ENCODE measurements around the gene VPS13A. TPM values are rescaled to one million over a fixed set of nuclear protein-coding genes. Genes with fewer than 3 reads are reported as not detected.
"Not testable (repeated sequence)": the region's sequence is repeated elsewhere in the genome, so short reads cannot be mapped to it uniquely, and the experiment has no call there.

VPS13A gene
- total RNA-seq, 2 experiments from 2014 or later, result 34.4 to 37.0 TPM

- H3K4me1 Mint-ChIP-seq (ENCODE audit: low read depth), result no peaks in the 10 kb centered on the region
- CTCF ChIA-PET, result no interaction called here
- TF ChIP-seq, protein P1, sequence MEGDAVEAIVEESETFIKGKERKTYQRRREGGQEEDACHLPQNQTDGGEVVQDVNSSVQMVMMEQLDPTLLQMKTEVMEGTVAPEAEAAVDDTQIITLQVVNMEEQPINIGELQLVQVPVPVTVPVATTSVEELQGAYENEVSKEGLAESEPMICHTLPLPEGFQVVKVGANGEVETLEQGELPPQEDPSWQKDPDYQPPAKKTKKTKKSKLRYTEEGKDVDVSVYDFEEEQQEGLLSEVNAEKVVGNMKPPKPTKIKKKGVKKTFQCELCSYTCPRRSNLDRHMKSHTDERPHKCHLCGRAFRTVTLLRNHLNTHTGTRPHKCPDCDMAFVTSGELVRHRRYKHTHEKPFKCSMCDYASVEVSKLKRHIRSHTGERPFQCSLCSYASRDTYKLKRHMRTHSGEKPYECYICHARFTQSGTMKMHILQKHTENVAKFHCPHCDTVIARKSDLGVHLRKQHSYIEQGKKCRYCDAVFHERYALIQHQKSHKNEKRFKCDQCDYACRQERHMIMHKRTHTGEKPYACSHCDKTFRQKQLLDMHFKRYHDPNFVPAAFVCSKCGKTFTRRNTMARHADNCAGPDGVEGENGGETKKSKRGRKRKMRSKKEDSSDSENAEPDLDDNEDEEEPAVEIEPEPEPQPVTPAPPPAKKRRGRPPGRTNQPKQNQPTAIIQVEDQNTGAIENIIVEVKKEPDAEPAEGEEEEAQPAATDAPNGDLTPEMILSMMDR (IDR thresholded peaks at IDR 0.05), result no peak
- ATAC-seq (no peak), DNase-seq (no peak)
- H3K27ac Mint-ChIP-seq, result no peak overlapping the region
- no peak overlapping the region for H3K4me3 Mint-ChIP-seq
- H3K9me3 Mint-ChIP-seq, result peaks cover 9% of the 10 kb centered on the region
- peaks cover 39% of the 10 kb centered on the region for H3K36me3 Mint-ChIP-seq (ENCODE audit: low read depth)
- H3K27me3 Mint-ChIP-seq, result no peaks in the 10 kb centered on the region
- POLR2A ChIA-PET, result no interaction called here
- intact Hi-C loops (cut with micrococcal nuclease), result no loop called here
Measured at GRCh38 chr9:77257275-77257674, 79.9 kb downstream of the VPS13A start.

- Mint-ChIP-seq H3K36me3 (ENCODE audit: low read depth) (peaks cover 49% of the 10 kb centered on the region), H3K27me3 (no peaks in the 10 kb centered on the region), H3K4me3 (no peak overlapping the region), H3K4me1 (ENCODE audit: low read depth) (no peaks in the 10 kb centered on the region), H3K9me3 (peaks cover 11% of the 10 kb centered on the region), H3K27ac (no peak overlapping the region)
- TF ChIP-seq, protein P1 (IDR thresholded peaks at IDR 0.05), result no peak
- DNase-seq (no peak), ATAC-seq (no peak)
- ChIA-PET CTCF (no interaction called here), POLR2A (no interaction called here)
- intact Hi-C loops (cut with micrococcal nuclease), result no loop called here
Measured at GRCh38 chr9:77261605-77262004, 84.3 kb downstream of the VPS13A start.

GRCh38 chr9:77267762-77268161 lies 90.4 kb downstream of the VPS13A start:
- H3K4me3 Mint-ChIP-seq; ATAC-seq; H3K4me1 Mint-ChIP-seq (ENCODE audit: low read depth); H3K27ac Mint-ChIP-seq; POLR2A ChIA-PET; DNase-seq; H3K27me3 Mint-ChIP-seq; CTCF ChIA-PET; intact Hi-C loops (cut with micrococcal nuclease): not testable (repeated sequence)
- peaks cover 11% of the 10 kb centered on the region for H3K9me3 Mint-ChIP-seq
- peaks cover 50% of the 10 kb centered on the region for H3K36me3 Mint-ChIP-seq (ENCODE audit: low read depth)

DNA sequence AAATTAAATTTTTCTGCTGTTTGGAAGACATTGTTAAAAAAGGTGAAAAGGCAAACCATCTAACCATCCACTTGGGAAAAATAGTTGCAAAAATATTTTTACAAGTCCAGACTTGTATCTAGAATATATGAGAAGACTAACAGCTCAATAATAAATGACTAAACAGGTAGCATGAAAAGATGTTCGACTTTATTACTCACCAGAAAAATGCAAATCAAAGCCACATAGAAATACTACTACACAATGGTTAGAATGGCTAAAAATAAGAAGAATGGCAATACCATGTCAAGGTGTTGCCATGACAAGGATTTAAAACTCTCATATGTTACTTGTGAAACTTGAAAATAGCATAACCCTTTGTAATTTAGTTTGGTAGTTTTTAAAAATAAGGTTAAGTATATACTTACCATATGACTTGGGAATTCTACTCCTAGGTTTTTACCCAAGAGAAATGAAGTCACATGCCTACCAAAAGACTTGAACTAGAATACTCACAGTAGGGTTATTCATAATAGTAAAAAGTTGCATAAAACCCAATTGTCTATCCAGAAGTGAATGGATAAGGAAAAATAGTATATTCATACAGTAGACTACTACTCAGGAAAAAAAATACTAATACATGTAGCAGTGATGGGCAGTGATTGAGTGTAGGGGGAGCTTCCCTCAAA lies 93.8 kb downstream of the VPS13A start:
- no peaks in the 10 kb centered on the region for H3K27me3 Mint-ChIP-seq
- no peak for DNase-seq
- peaks cover 2% of the 10 kb centered on the region for H3K9me3 Mint-ChIP-seq
- ChIA-PET CTCF (no interaction called here), POLR2A (no interaction called here)
- peaks cover 22% of the 10 kb centered on the region for H3K36me3 Mint-ChIP-seq (ENCODE audit: low read depth)
- no peak for ATAC-seq
- intact Hi-C loops (cut with micrococcal nuclease), result no loop called here
- H3K27ac Mint-ChIP-seq, result no peak overlapping the region
- TF ChIP-seq, protein P1 (IDR thresholded peaks at IDR 0.05), result no peak
- H3K4me3 Mint-ChIP-seq, result no peak overlapping the region
- H3K4me1 Mint-ChIP-seq (ENCODE audit: low read depth), result no peaks in the 10 kb centered on the region

DNA sequence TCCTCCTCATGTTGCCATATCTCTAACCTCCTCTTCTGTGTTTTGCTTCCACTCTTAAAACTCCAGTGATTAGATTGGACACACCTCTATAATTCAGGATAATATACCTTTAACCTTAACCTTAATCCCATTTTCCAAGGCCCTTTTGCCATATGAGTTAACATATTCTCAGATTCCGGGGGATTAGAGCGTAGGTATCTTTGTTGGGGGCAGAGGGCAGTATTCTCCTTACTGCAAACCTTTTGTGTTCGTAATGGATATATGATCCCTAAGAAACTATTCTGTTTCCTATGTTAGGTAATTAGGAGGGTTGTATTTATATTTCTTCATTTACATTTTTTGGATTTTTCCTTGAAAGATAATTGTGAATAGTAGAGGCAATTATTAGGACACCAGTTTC lies 99.5 kb downstream of the VPS13A start:
- no peak overlapping the region for H3K4me3 Mint-ChIP-seq
- no peak for ATAC-seq
- no peak for DNase-seq
- ChIA-PET POLR2A (no interaction called here), CTCF (no interaction called here)
- no peaks in the 10 kb centered on the region for H3K4me1 Mint-ChIP-seq (ENCODE audit: low read depth)
- TF ChIP-seq, protein P1 (IDR thresholded peaks at IDR 0.05), result no peak
- H3K9me3 Mint-ChIP-seq, result no peaks in the 10 kb centered on the region
- H3K27me3 Mint-ChIP-seq, result no peaks in the 10 kb centered on the region
- intact Hi-C loops (cut with micrococcal nuclease), result no loop called here
- peaks cover 20% of the 10 kb centered on the region for H3K36me3 Mint-ChIP-seq (ENCODE audit: low read depth)
- H3K27ac Mint-ChIP-seq, result no peak overlapping the region

All from activated CD8-positive, alpha-beta T cell treated with anti-CD3 and anti-CD28 coated beads for 36 hours (primary cell).